Kidney (tissue), 14 donors: Measurements from ENCODE around the gene KIF2A. TPM values are rescaled to one million over a fixed set of nuclear protein-coding genes. Genes with fewer than 3 reads are reported as not detected.

Experiments
- DNase-seq, 5 donors: peaks; one replicate each; pipeline ENCODE4 v3.0.0-alpha.2; 2013 to 2020
- FAIRE-seq: peaks from 2 replicates; lab custom pipeline; 2012; peaks lifted over from hg19 to GRCh38; lab: Jason Lieb, UNC
- H3K27ac ChIP-seq, 2 donors: one replicate each; pipeline ENCODE4 v1.7.0; 2013; ENCODE audit warnings: low read depth in 2 of 2, low read length in 2 of 2, inconsistent platforms in 1 of 2
- H3K27me3 ChIP-seq: one replicate; pipeline ENCODE4 v1.7.1; 2013; ENCODE audit warnings: low read length, inconsistent platforms; ENCODE audit not compliant: control insufficient read depth, insufficient read depth
- H3K36me3 ChIP-seq, 3 donors: one replicate each; pipeline versions ENCODE4 v1.7.0 to v1.7.1; 2013; ENCODE audit warnings: low read length in 3 of 3, control low read depth in 1 of 3, inconsistent platforms in 1 of 3; ENCODE audit not compliant: insufficient read depth in 3 of 3, control insufficient read depth in 2 of 3
- H3K4me1 ChIP-seq, 3 donors: one replicate each; pipeline versions ENCODE4 v1.7.0 to v1.7.1; 2013; ENCODE audit warnings: low read length in 3 of 3, inconsistent platforms in 1 of 3, low read depth in 1 of 3; ENCODE audit not compliant: control insufficient read depth in 2 of 3, insufficient read depth in 2 of 3
- H3K4me3 ChIP-seq, 3 donors: one replicate each; pipeline versions ENCODE4 v1.7.0 to v1.8.1; 2013; ENCODE audit warnings: low read length in 3 of 3, control low read depth in 1 of 3, inconsistent platforms in 1 of 3
- H3K9ac ChIP-seq, 3 donors: one replicate each; pipeline versions ENCODE4 v1.7.0 to v1.7.1; 2013; ENCODE audit warnings: low read length in 3 of 3, control low read depth in 1 of 3, inconsistent platforms in 1 of 3
- H3K9me3 ChIP-seq, 3 donors: one replicate each; pipeline versions ENCODE4 v1.7.0 to v1.7.1; 2013; ENCODE audit warnings: low read length in 3 of 3, control low read depth in 1 of 3, inconsistent platforms in 1 of 3; ENCODE audit not compliant: control insufficient read depth in 2 of 3, insufficient read depth in 1 of 3
- CTCF ChIP-seq: IDR thresholded peaks from 3 replicates; pipeline ENCODE4 v1.5.1; 2012; ENCODE audit warnings: mild to moderate bottlenecking, moderate library complexity, borderline replicate concordance; ENCODE audit not compliant: insufficient read depth; ENCODE audit errors: extremely low read depth
- intact Hi-C: fragments of 100-400 bp; cut with DNase I; formaldehyde crosslinking; loops from one replicate; pipeline ENCODE4 v1.11.1; 2022
- polyA plus RNA-seq: library from polyadenylated mRNA; stranded (reverse); fragments of 350-450 nt; fragmentation: Illumina TruSeq; extraction: RNeasy Lipid Tissue Mini Kit (QIAGEN cat#74804); gene quantifications from one replicate; pipeline ENCODE4 v1.2.3, GENCODE V29; 2014; ENCODE audit warnings: low read depth, low replicate concordance; ENCODE audit not compliant: insufficient read depth
- total RNA-seq: library from RNA; stranded (reverse); fragmentation: NEBNext Ultra II Directional; extraction: Animal tissue kit (Norgen Biotek cat#: 25700); gene quantifications from one replicate; pipeline ENCODE4 v1.2.1, GENCODE V29; 2021
- donor health status: control.
- donor health status: control.
- donor health status: control.
- donor health status: control.
- donor health status: control.
- donor health status: DM: yes; HTN: yes; CAD: no.
- donor health status: Normal renal cell carcinoma (clear cell type).

KIF2A gene
- total and polyA plus RNA-seq, 2 donors from 2014 or later: 4.6 to 32.4 TPM

- H3K9ac ChIP-seq: no peak overlapping the region
- no peaks in the 10 kb centered on the region for H3K9me3 ChIP-seq
- FAIRE-seq (no peak), DNase-seq (no peak)
- peaks cover 8 to 13% (median 9%) of the 10 kb centered on the region in 3 donors for H3K36me3 ChIP-seq
- no peaks in the 10 kb centered on the region for H3K4me1 ChIP-seq
- H3K4me3 ChIP-seq: no peak overlapping the region
- H3K27ac ChIP-seq: no peak overlapping the region
- TF ChIP-seq CTCF: no peak
- intact Hi-C loops: no loop called here
- no peaks in the 10 kb centered on the region for H3K27me3 ChIP-seq
Observed at GRCh38 chr5:62374090-62374489, 68.1 kb downstream of the KIF2A start.

- Histone ChIP-seq H3K9me3 (no peaks in the 10 kb centered on the region), H3K27ac (no peak overlapping the region), H3K4me1 (no peaks in the 10 kb centered on the region), H3K27me3 (no peaks in the 10 kb centered on the region), H3K36me3 (peaks cover 6 to 13% (median 8%) of the 10 kb centered on the region in 3 donors), H3K9ac (no peak overlapping the region), H3K4me3 (no peak overlapping the region)
- no peak for TF ChIP-seq CTCF
- no peak for FAIRE-seq
- no peak for DNase-seq
- intact Hi-C loops: no loop called here
Observed at GRCh38 chr5:62375627-62376026, 69.6 kb downstream of the KIF2A start.

- TF ChIP-seq CTCF: no peak
- intact Hi-C loops: no loop called here
- Histone ChIP-seq H3K4me1 (no peaks in the 10 kb centered on the region), H3K4me3 (no peak overlapping the region), H3K27ac (no peak overlapping the region), H3K27me3 (no peaks in the 10 kb centered on the region), H3K36me3 (peaks cover 6 to 13% (median 9%) of the 10 kb centered on the region in 3 donors), H3K9ac (no peak overlapping the region), H3K9me3 (no peaks in the 10 kb centered on the region)
- DNase-seq (no peak), FAIRE-seq (no peak)
Observed at GRCh38 chr5:62376064-62376463, 70.1 kb downstream of the KIF2A start.

- intact Hi-C loops: no loop called here
- no peak overlapping the region for H3K27ac ChIP-seq
- H3K4me1 ChIP-seq: peaks cover 0 to 3% (median 0%) of the 10 kb centered on the region in 3 donors
- no peaks in the 10 kb centered on the region for H3K9me3 ChIP-seq
- no peak overlapping the region for H3K9ac ChIP-seq
- H3K36me3 ChIP-seq: peaks cover 5 to 12% (median 10%) of the 10 kb centered on the region in 3 donors
- TF ChIP-seq CTCF: no peak
- DNase-seq (peak in 1 of 5 donors; percentile 22), FAIRE-seq (no peak)
- H3K27me3 ChIP-seq: no peaks in the 10 kb centered on the region
- no peak overlapping the region for H3K4me3 ChIP-seq
Observed at GRCh38 chr5:62385131-62385530, 79.1 kb downstream of the KIF2A start.
